BJ (cell line): ENCODE measurements around the gene BTK. TPM values are rescaled to one million over a fixed set of nuclear protein-coding genes. Genes with fewer than 3 reads are reported as not detected.

Source experiments
- CTCF ChIA-PET: fragments of 350-600 bp; formaldehyde crosslinking; extraction: SDS; loops from one replicate; lab custom pipeline; 2021; ENCODE audit warnings: antibody characterized with exemption, inconsistent platforms; lab: Yijun Ruan, JAX
- POLR2A ChIA-PET: fragments of 300-600 bp; sonication (Branson Sonifier 250); formaldehyde crosslinking; extraction: SDS; loops from one replicate; lab custom pipeline; 2021; ENCODE audit warnings: antibody characterized with exemption; lab: Charles Lee
- DNase-seq: peaks from one replicate; pipeline ENCODE4 v3.0.0-alpha.2; 2011; ENCODE audit warnings: low read depth
- H3K27me3 ChIP-seq: 2 replicates; pipeline ENCODE4 v1.6.0; 2011; ENCODE audit warnings: low read length; ENCODE audit not compliant: control insufficient read depth, insufficient read depth
- H3K36me3 ChIP-seq: 2 replicates; pipeline ENCODE4 v1.5.1; 2011; ENCODE audit warnings: low read length; ENCODE audit not compliant: control insufficient read depth, insufficient read depth
- H3K4me3 ChIP-seq: 2 replicates; pipeline ENCODE4 v1.5.1; 2011; ENCODE audit warnings: low read depth, mild to moderate bottlenecking, control low read depth, low read length
- CTCF ChIP-seq: IDR thresholded peaks from 2 replicates; pipeline ENCODE4 v1.5.1; 2011; ENCODE audit warnings: low read depth, mild to moderate bottlenecking, control low read depth, inconsistent platforms, low read length, moderate library complexity; ENCODE audit not compliant: insufficient read depth
- polyA plus RNA-seq: library from polyadenylated mRNA; depleted of rRNA; stranded (reverse); fragments of >200 nt; gene quantifications from 2 replicates; pipeline ENCODE4 v1.2.3, GENCODE V29; 2011

The BTK gene
- polyA plus RNA-seq, 1 experiment = not detected

- Histone ChIP-seq H3K4me3 (peak overlapping the region; percentile 46), H3K27me3 (no peaks in the 10 kb centered on the region), H3K36me3 (no peaks in the 10 kb centered on the region)
- no peak for DNase-seq
- no peak for TF ChIP-seq CTCF
- ChIA-PET POLR2A (no interaction called here), CTCF (interaction anchor here (0.7 kb wide), 1 partner anchor 12 kb away, joined by 3 read pairs; no protein-coding TSS in a partner anchor)
Observed at GRCh38 chrX:101417981-101418841, 32.2 kb upstream of the BTK start.

DNA sequence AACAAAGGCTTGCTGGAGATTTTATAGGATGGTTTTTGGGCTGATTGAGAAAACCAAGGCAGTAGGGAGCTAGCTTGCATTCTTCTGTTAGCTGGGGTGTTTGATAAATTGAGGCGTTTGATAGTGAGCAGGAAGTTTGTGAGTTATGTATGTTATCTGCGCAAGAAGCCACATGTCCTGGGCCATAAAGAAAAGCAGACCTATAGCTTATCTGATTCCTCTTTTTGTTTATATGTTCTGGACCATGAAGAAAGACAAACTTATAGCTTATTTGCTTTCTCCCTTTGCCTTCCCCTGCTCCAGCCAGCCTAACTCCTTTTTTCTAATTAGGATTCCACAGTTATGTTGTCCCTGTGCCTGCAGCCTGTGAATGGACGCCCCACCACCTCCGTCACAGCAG lies 31.2 kb upstream of the BTK start:
- TF ChIP-seq CTCF = no peak
- no peaks in the 10 kb centered on the region for H3K27me3 ChIP-seq
- no peaks in the 10 kb centered on the region; the same call in 1 of the 2 replicates for H3K36me3 ChIP-seq
- CTCF ChIA-PET = interaction anchor here (1.4 kb wide), 2 partner anchors 46 to 386 kb away, joined by 3 read pairs; no protein-coding TSS in a partner anchor
- no peak overlapping the region for H3K4me3 ChIP-seq
- no peak for DNase-seq
- POLR2A ChIA-PET = no interaction called here

- no peak for DNase-seq
- POLR2A ChIA-PET = no interaction called here
Observed at GRCh38 chrX:101416691-101417090, 30.7 kb upstream of the BTK start.

DNA sequence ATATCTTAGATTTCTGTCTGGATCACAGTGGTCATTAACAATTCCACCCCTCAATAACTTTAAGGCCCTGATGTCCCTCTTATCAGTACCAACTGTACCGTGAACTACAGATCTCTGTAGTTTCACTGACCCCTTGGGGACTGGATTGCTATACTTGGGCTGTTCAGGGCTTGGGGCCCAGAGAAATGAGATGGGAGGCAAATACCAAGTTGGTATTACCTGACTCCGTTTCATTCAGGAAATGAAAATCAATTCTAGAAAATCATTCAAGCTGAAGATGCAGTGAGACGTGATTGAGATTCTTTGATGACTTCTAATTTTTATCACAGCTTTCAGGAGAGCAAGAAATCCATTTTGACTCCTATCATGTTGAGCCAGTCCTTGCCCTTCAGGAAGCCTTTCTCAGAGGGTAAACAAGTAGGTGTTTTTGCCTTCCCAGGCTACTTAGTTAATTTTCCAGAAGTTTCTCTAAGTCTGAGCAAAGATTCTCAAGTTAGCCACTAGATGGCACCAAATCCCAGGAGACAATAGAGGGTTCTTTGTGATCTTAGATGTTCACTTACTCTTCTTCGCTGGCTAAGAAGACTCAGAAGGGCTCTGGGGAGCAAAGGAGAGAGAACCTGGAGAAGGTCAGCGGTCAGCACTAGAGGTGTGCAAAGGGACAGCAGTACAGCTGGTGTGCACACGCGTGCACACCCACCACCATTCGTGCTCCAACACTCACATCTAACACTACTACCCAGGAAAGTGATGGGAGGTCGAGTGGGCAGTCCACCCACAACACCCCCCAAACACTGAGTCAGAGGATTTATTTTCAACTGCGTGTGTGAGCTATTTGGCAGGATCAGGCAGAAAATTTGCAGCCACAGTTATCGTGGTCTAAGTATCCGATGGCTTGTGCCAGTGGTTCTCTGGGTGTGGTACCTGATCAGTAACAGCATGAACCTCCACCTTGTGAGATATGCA lies 29.5 kb upstream of the BTK start:
- H3K36me3 ChIP-seq = no peaks in the 10 kb centered on the region; the same call in 1 of the 2 replicates
- no peak overlapping the region for H3K4me3 ChIP-seq
- no peaks in the 10 kb centered on the region for H3K27me3 ChIP-seq
- no peak for DNase-seq
- POLR2A ChIA-PET = no interaction called here
- CTCF ChIA-PET = interaction anchor here (0.8 to 1.5 kb wide), 4 partner anchors 48 to 388 kb away, joined by 3 to 5 read pairs (median 3); no protein-coding TSS in a partner anchor
- TF ChIP-seq CTCF = peak; percentile 59

More at GRCh38 chrX:101416691-101417090, 30.7 kb upstream of the BTK start:
- no peak overlapping the region for H3K4me3 ChIP-seq
- H3K36me3 ChIP-seq = no peaks in the 10 kb centered on the region; the same call in 1 of the 2 replicates
- TF ChIP-seq CTCF = no peak
- CTCF ChIA-PET = interaction anchor here (1.4 kb wide), 2 partner anchors 47 to 386 kb away, joined by 3 read pairs; no protein-coding TSS in a partner anchor
- no peaks in the 10 kb centered on the region for H3K27me3 ChIP-seq
